Vagina (tissue), 2 donors: Measurements from ENCODE around the gene RTN1. TPM values are rescaled to one million over a fixed set of nuclear protein-coding genes. Genes with fewer than 3 reads are reported as not detected.

ENCODE experiments used
- DNase-seq, 2 donors: peaks; one replicate each; pipeline ENCODE4 v3.0.0-alpha.2; 2017; ENCODE audit errors: extremely low spot score in 2 of 2
- H3K27ac ChIP-seq: fragments of 200-600 bp; sonication (generic); one replicate; pipeline ENCODE4 v1.5.1; 2019
- H3K27me3 ChIP-seq: fragments of 200-600 bp; sonication (generic); one replicate; pipeline ENCODE4 v1.5.1; 2019
- H3K36me3 ChIP-seq, 2 donors: fragments of 200-600 bp; sonication (generic); one replicate each; pipeline ENCODE4 v1.5.1; 2017 to 2019
- H3K4me1 ChIP-seq: fragments of 200-600 bp; sonication (generic); one replicate; pipeline ENCODE4 v1.5.1; 2019
- H3K4me3 ChIP-seq, 2 donors: fragments of 200-600 bp; sonication (generic); 1 replicate in 1 of 2; 2 replicates in 1 of 2; pipeline ENCODE4 v1.5.1; 2016 to 2019
- H3K9me3 ChIP-seq: fragments of 200-600 bp; sonication (generic); one replicate; pipeline ENCODE4 v1.5.1; 2019
- POLR2A ChIP-seq, 2 donors: fragments of 450-650 bp; IDR thresholded peaks; one replicate each; pipeline ENCODE4 v1.6.1; 2017; ENCODE audit warnings: antibody characterized with exemption in 2 of 2, mild to moderate bottlenecking in 2 of 2, moderate library complexity in 2 of 2
- POLR2AphosphoS5 ChIP-seq, 2 donors: sonication (generic); formaldehyde crosslinking; IDR thresholded peaks; one replicate each; pipeline ENCODE4 v1.9.0; 2017; ENCODE audit warnings: antibody characterized with exemption in 2 of 2, mild to moderate bottlenecking in 2 of 2, low read depth in 1 of 2; ENCODE audit not compliant: insufficient read depth in 1 of 2
- intact Hi-C: fragments of 100-400 bp; cut with DNase I; formaldehyde crosslinking; loops from one replicate; pipeline ENCODE4 v1.15.1; 2023
- total RNA-seq: library from RNA; depleted of rRNA; stranded (reverse); fragments of >200 nt; gene quantifications from one replicate; pipeline ENCODE4 v1.2.3, GENCODE V29; 2016
- TF ChIP-seq, protein P1 (sequence below), 3 experiments: fragments of 450-650 bp in 2 of 3; fragments of 200-600 bp in 1 of 3; sonication (generic) in 1 of 3; IDR thresholded peaks; one replicate each; pipeline ENCODE4 v1.5.1; 2017 to 2019; ENCODE audit warnings: antibody characterized with exemption in 3 of 3, mild to moderate bottlenecking in 2 of 3, moderate library complexity in 2 of 3

Gene RTN1
- total RNA-seq, 1 donor from 2014 or later = 24.8 TPM

DNA sequence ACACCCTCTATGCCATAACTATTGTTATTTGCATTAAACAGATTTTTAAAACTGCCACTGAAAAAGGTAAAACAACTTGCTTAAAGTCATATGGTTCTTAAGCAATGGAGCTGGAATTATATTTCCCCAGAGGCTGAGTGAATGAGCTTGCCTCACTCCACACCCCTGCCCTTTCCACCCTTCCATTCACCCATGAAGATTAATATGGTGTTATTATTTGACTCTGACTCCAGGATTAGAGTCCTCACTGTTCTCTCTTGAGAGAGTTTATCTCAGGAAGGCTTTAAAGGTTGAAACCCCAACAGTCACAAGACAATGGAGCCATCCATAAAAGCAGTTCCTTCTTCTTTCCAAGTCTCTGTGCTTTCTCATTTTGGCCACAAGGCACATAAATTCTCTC, 84.9 kb downstream of the RTN1 start:
- intact Hi-C loops = no loop called here

DNA sequence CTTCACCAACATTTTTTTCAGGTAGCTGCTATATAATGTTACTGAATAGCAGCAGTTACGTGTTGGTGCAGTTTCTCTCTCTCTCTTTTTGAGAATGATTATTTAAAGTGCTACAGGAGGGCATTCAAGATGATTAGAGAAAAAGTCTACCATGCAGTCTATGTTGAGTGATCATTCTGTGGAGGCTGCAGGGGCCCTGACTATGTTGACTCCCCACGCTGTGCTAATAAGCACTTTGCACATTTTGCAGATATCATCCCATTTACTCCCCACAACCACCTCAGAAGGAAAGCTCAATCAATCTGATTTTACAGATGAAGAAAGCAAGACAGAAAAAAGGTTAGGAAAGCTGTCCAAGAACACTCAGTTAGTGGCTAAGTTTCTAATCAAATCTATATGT, 87.8 kb downstream of the RTN1 start:
- TF ChIP-seq POLR2A (IDR thresholded peaks at IDR 0.05) = no peak
- no peak for DNase-seq
- H3K4me1 ChIP-seq = no peaks in the 10 kb centered on the region
- no peaks in the 10 kb centered on the region for H3K36me3 ChIP-seq
- H3K27me3 ChIP-seq = no peaks in the 10 kb centered on the region
- no peak overlapping the region for H3K4me3 ChIP-seq
- H3K27ac ChIP-seq = no peak overlapping the region
- intact Hi-C loops = no loop called here
- no peaks in the 10 kb centered on the region for H3K9me3 ChIP-seq

More for the DNA sequence above, 84.9 kb downstream of the RTN1 start:
- DNase-seq = no peak
- Histone ChIP-seq H3K9me3 (no peaks in the 10 kb centered on the region), H3K27me3 (no peaks in the 10 kb centered on the region), H3K27ac (no peak overlapping the region), H3K4me3 (no peak overlapping the region), H3K36me3 (no peaks in the 10 kb centered on the region), H3K4me1 (no peaks in the 10 kb centered on the region)
- TF ChIP-seq, protein P1, sequence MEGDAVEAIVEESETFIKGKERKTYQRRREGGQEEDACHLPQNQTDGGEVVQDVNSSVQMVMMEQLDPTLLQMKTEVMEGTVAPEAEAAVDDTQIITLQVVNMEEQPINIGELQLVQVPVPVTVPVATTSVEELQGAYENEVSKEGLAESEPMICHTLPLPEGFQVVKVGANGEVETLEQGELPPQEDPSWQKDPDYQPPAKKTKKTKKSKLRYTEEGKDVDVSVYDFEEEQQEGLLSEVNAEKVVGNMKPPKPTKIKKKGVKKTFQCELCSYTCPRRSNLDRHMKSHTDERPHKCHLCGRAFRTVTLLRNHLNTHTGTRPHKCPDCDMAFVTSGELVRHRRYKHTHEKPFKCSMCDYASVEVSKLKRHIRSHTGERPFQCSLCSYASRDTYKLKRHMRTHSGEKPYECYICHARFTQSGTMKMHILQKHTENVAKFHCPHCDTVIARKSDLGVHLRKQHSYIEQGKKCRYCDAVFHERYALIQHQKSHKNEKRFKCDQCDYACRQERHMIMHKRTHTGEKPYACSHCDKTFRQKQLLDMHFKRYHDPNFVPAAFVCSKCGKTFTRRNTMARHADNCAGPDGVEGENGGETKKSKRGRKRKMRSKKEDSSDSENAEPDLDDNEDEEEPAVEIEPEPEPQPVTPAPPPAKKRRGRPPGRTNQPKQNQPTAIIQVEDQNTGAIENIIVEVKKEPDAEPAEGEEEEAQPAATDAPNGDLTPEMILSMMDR (IDR thresholded peaks at IDR 0.05) = no peak
- TF ChIP-seq POLR2A (IDR thresholded peaks at IDR 0.05) (no peak), POLR2AphosphoS5 (IDR thresholded peaks at IDR 0.05; ENCODE audit: insufficient read depth in 1 of 2, low read depth in 1 of 2) (no peak)

DNA sequence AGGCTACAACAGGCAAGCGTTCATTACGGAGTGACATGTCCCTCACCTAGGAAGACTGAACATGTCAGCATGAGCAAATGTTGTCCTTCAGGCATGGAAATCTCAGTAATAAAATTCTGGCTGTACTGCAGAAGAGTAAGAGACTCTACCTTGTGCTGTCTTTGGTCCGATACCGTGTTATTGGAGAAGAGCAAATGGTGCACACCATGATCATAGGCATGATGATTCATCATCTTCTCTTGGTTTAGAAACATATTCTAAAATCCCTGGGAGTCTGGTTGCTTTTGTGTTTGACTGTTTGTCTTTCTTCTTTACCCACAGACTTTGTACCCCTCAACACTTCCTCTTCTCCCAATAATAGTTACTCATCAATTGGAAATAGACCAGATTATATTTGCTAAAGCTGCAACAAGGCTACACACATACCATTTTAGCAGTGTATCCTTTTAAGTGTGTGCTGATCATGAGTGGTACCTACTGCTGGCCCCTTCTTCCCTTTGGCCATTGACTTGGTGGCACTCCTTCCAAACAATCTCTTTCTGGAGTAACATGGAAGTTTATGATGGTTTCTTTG, 93.5 kb downstream of the RTN1 start:
- Histone ChIP-seq H3K9me3 (no peaks in the 10 kb centered on the region), H3K4me1 (no peaks in the 10 kb centered on the region), H3K27me3 (no peaks in the 10 kb centered on the region), H3K4me3 (no peak overlapping the region), H3K36me3 (no peaks in the 10 kb centered on the region), H3K27ac (no peak overlapping the region)
- no peak for DNase-seq
- TF ChIP-seq, protein P1 (IDR thresholded peaks at IDR 0.05) = no peak
- no peak for TF ChIP-seq POLR2AphosphoS5 (IDR thresholded peaks at IDR 0.05; ENCODE audit: insufficient read depth in 1 of 2, low read depth in 1 of 2)
- no peak for TF ChIP-seq POLR2A (IDR thresholded peaks at IDR 0.05)
- intact Hi-C loops = no loop called here

DNA sequence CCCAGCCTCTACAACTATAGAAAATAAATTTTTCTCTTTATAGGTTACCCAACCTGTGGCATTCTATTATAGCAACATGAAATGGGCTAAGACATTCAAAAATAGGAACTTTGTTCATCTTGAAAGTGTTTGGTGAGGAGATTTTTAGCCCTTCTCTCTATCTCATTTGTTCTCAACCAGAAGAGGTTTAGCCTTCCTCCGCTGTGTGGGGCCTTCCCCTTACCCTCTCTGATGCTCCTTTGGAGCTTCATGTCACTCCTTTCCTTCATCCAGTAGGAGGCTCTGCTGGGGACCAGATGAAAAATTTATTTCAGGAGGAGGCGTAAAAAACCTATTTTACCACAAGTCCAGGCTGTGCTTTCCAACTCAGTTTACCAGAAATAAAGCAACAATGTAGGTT, 94.1 kb downstream of the RTN1 start:
- Histone ChIP-seq H3K9me3 (no peaks in the 10 kb centered on the region), H3K27me3 (no peaks in the 10 kb centered on the region), H3K4me3 (no peak overlapping the region), H3K4me1 (no peaks in the 10 kb centered on the region), H3K27ac (no peak overlapping the region), H3K36me3 (no peaks in the 10 kb centered on the region)
- TF ChIP-seq, protein P1 (IDR thresholded peaks at IDR 0.05) = no peak
- no peak for TF ChIP-seq POLR2AphosphoS5 (IDR thresholded peaks at IDR 0.05; ENCODE audit: insufficient read depth in 1 of 2, low read depth in 1 of 2)
- no peak for TF ChIP-seq POLR2A (IDR thresholded peaks at IDR 0.05)
- intact Hi-C loops = no loop called here
- no peak for DNase-seq

DNA sequence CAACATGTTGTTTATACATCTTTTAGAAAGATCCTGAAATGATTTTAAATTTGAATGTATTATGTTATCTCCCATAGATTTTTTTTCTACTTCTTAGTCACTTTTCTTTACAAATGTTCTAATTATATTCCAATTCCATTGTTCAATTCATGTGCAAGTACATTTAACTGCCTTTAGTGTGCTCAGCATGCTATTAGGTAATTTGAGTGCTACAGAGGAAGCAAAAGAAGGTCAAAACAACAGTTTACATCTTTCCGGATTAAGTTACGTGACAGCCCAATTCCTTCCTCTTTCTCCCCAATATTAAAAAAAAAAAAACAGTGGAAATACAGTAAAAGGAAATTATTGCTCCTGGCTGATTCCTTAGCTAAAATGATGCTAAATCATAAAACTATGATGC, 98.3 kb downstream of the RTN1 start:
- no peak for DNase-seq
- Histone ChIP-seq H3K36me3 (no peaks in the 10 kb centered on the region), H3K9me3 (no peaks in the 10 kb centered on the region), H3K4me3 (no peak overlapping the region), H3K27me3 (no peaks in the 10 kb centered on the region), H3K27ac (no peak overlapping the region), H3K4me1 (no peaks in the 10 kb centered on the region)
- TF ChIP-seq POLR2AphosphoS5 (IDR thresholded peaks at IDR 0.05; ENCODE audit: insufficient read depth in 1 of 2, low read depth in 1 of 2) = no peak
- no peak for TF ChIP-seq POLR2A (IDR thresholded peaks at IDR 0.05)
- TF ChIP-seq, protein P1 (IDR thresholded peaks at IDR 0.05) = no peak
- intact Hi-C loops = no loop called here
